Spinal cord (tissue), 10 donors: ENCODE data around the gene SLC27A2. TPM values are rescaled to one million over a fixed set of nuclear protein-coding genes. Genes with fewer than 3 reads are reported as not detected.

ENCODE experiments used
- DNase-seq, 6 donors: peaks; one replicate each; pipeline versions ENCODE4 v3.0.0 to v3.0.0-alpha.2; 2013 to 2015; ENCODE audit warnings: low spot score in 6 of 6, low read depth in 4 of 6
- H3K27ac ChIP-seq: one replicate; pipeline ENCODE4 v1.5.1; 2013; ENCODE audit warnings: low read depth, low read length, control low read depth
- H3K27me3 ChIP-seq: one replicate; pipeline ENCODE4 v1.6.1; 2013; ENCODE audit warnings: low read length; ENCODE audit not compliant: control insufficient read depth, insufficient read depth
- H3K36me3 ChIP-seq: one replicate; pipeline ENCODE4 v1.6.1; 2013; ENCODE audit warnings: low read length; ENCODE audit not compliant: control insufficient read depth, insufficient read depth
- H3K4me1 ChIP-seq: one replicate; pipeline ENCODE4 v1.6.1; 2013; ENCODE audit warnings: low read length; ENCODE audit not compliant: control insufficient read depth, insufficient read depth
- H3K4me3 ChIP-seq: one replicate; pipeline ENCODE4 v1.5.1; 2013; ENCODE audit warnings: low read depth, low read length, control low read depth
- H3K9me3 ChIP-seq: one replicate; pipeline ENCODE4 v1.6.1; 2013; ENCODE audit warnings: low read length; ENCODE audit not compliant: control insufficient read depth, insufficient read depth
- WGBS: methylation state at CpG from one replicate; pipeline ENCODE4 v1.1.5; 2013; ENCODE audit warnings: missing lambda C conversion rate; ENCODE audit not compliant: insufficient coverage; 5-methylcytosine and 5-hydroxymethylcytosine counted together
- polyA plus RNA-seq, 2 donors: library from polyadenylated mRNA; unstranded; fragments of 120-200 nt; gene quantifications; one replicate each; pipeline ENCODE4 v1.2.1, GENCODE V29; 2013; ENCODE audit not compliant: insufficient read length in 2 of 2
- total RNA-seq, 2 donors: library from RNA; depleted of rRNA in 1 of 2; stranded (reverse); fragments of 120-200 nt in 1 of 2; fragments of >200 nt in 1 of 2; gene quantifications; one replicate each; pipeline versions ENCODE4 v1.2.3 to v1.2.4, GENCODE V29; 2013 to 2014
- donor health status: healthy.

The SLC27A2 gene
- total and polyA plus RNA-seq, 4 donors, result 2.7 to 3.8 (median 3.2) TPM

GRCh38 chr15:50229336-50229735 lies 47.3 kb downstream of the SLC27A2 start:
- Histone ChIP-seq H3K9me3 (no peaks in the 10 kb centered on the region), H3K27ac (no peak overlapping the region), H3K27me3 (no peaks in the 10 kb centered on the region), H3K4me3 (no peak overlapping the region), H3K36me3 (no peaks in the 10 kb centered on the region), H3K4me1 (no peaks in the 10 kb centered on the region)
- WGBS, result 93% methylated on average over 2 of the region's 3 CpGs
- DNase-seq, result no peak

- H3K27me3 ChIP-seq, result no peaks in the 10 kb centered on the region
- H3K9me3 ChIP-seq, result no peaks in the 10 kb centered on the region
- no peak for DNase-seq
- no peaks in the 10 kb centered on the region for H3K4me1 ChIP-seq
- no peak overlapping the region for H3K4me3 ChIP-seq
- no peaks in the 10 kb centered on the region for H3K36me3 ChIP-seq
- no peak overlapping the region for H3K27ac ChIP-seq
Measured at GRCh38 chr15:50231761-50232160, 49.8 kb downstream of the SLC27A2 start.

GRCh38 chr15:50232791-50233190 lies 50.8 kb downstream of the SLC27A2 start:
- H3K4me1 ChIP-seq, result no peaks in the 10 kb centered on the region
- WGBS, result no CpG with 5 or more reads among the region's 2 CpGs

GRCh38 chr15:50233192-50233736 lies 51.3 kb downstream of the SLC27A2 start:
- Histone ChIP-seq H3K36me3 (no peaks in the 10 kb centered on the region), H3K27me3 (no peaks in the 10 kb centered on the region), H3K4me1 (no peaks in the 10 kb centered on the region), H3K9me3 (no peaks in the 10 kb centered on the region), H3K27ac (no peak overlapping the region), H3K4me3 (no peak overlapping the region)
- no peak for DNase-seq

More at GRCh38 chr15:50232791-50233190, 50.8 kb downstream of the SLC27A2 start:
- no peaks in the 10 kb centered on the region for H3K36me3 ChIP-seq
- DNase-seq, result no peak
- no peaks in the 10 kb centered on the region for H3K9me3 ChIP-seq
- H3K27me3 ChIP-seq, result no peaks in the 10 kb centered on the region
- H3K4me3 ChIP-seq, result no peak overlapping the region
- H3K27ac ChIP-seq, result no peak overlapping the region

- Histone ChIP-seq H3K36me3 (no peaks in the 10 kb centered on the region), H3K4me3 (no peak overlapping the region), H3K4me1 (no peaks in the 10 kb centered on the region), H3K27ac (no peak overlapping the region), H3K27me3 (no peaks in the 10 kb centered on the region), H3K9me3 (no peaks in the 10 kb centered on the region)
- no peak for DNase-seq
- WGBS, result no CpG with 5 or more reads among the region's 2 CpGs
Measured at GRCh38 chr15:50234764-50235163, 52.8 kb downstream of the SLC27A2 start.

- WGBS, result no CpG with 5 or more reads among the region's 1 CpG
- Histone ChIP-seq H3K4me1 (no peaks in the 10 kb centered on the region), H3K36me3 (no peaks in the 10 kb centered on the region), H3K4me3 (no peak overlapping the region), H3K27ac (no peak overlapping the region), H3K27me3 (no peaks in the 10 kb centered on the region), H3K9me3 (no peaks in the 10 kb centered on the region)
- no peak for DNase-seq
Measured at GRCh38 chr15:50235794-50236193, 53.8 kb downstream of the SLC27A2 start.

- no peaks in the 10 kb centered on the region for H3K27me3 ChIP-seq
- no peak overlapping the region for H3K27ac ChIP-seq
- no peaks in the 10 kb centered on the region for H3K4me1 ChIP-seq
- DNase-seq, result no peak
- H3K4me3 ChIP-seq, result no peak overlapping the region
- no peaks in the 10 kb centered on the region for H3K36me3 ChIP-seq
- no peaks in the 10 kb centered on the region for H3K9me3 ChIP-seq
- 100% methylated on average over 4 of the region's 9 CpGs for WGBS
Measured at GRCh38 chr15:50236433-50236832, 54.4 kb downstream of the SLC27A2 start.

GRCh38 chr15:50238255-50238654 lies 56.3 kb downstream of the SLC27A2 start:
- H3K27me3 ChIP-seq, result no peaks in the 10 kb centered on the region
- H3K36me3 ChIP-seq, result no peaks in the 10 kb centered on the region
- no peaks in the 10 kb centered on the region for H3K9me3 ChIP-seq
- no peak overlapping the region for H3K4me3 ChIP-seq
- no peak overlapping the region for H3K27ac ChIP-seq
- DNase-seq, result no peak
- no peaks in the 10 kb centered on the region for H3K4me1 ChIP-seq
- WGBS, result 94% methylated on average over 2 of the region's 2 CpGs

- no peaks in the 10 kb centered on the region for H3K27me3 ChIP-seq
- H3K27ac ChIP-seq, result no peak overlapping the region
- H3K4me3 ChIP-seq, result no peak overlapping the region
- DNase-seq, result no peak
- 74% methylated on average over 3 of the region's 5 CpGs for WGBS
- H3K9me3 ChIP-seq, result no peaks in the 10 kb centered on the region
- H3K36me3 ChIP-seq, result no peaks in the 10 kb centered on the region
- H3K4me1 ChIP-seq, result no peaks in the 10 kb centered on the region
Measured at GRCh38 chr15:50241684-50242450, 59.9 kb downstream of the SLC27A2 start.

- no peak for DNase-seq
- WGBS, result 93% methylated on average over 1 of the region's 1 CpG
- H3K4me1 ChIP-seq, result no peaks in the 10 kb centered on the region
- no peaks in the 10 kb centered on the region for H3K36me3 ChIP-seq
- H3K27ac ChIP-seq, result no peak overlapping the region
- no peaks in the 10 kb centered on the region for H3K9me3 ChIP-seq
- no peaks in the 10 kb centered on the region for H3K27me3 ChIP-seq
- no peak overlapping the region for H3K4me3 ChIP-seq
Measured at GRCh38 chr15:50244153-50244552, 62.2 kb downstream of the SLC27A2 start.
